Skin epidermis (tissue), 12 donors: ENCODE measurements around the gene PIK3R4.

ENCODE experiments used
- H3K27ac ChIP-seq, 21 experiments: fragments of 200-600 bp; sonication (generic) in 11 of 21; one replicate each; pipeline ENCODE4 v1.5.0; 2020; ENCODE audit warnings: mild to moderate bottlenecking in 3 of 21, inconsistent platforms in 2 of 21, moderate library complexity in 2 of 21
- H3K4me3 ChIP-seq, 7 experiments: fragments of 200-600 bp; sonication (generic) in 2 of 7; one replicate each; pipeline ENCODE4 v1.5.0; 2020; ENCODE audit warnings: inconsistent platforms in 2 of 7, mild to moderate bottlenecking in 2 of 7, moderate library complexity in 1 of 7

The PIK3R4 gene

GRCh38 chr3:130699765-130700164 is 46.9 kb downstream of the PIK3R4 start:
- Histone ChIP-seq H3K27ac (no peak overlapping the region), H3K4me3 (no peak overlapping the region)

- Histone ChIP-seq H3K27ac (no peak overlapping the region), H3K4me3 (no peak overlapping the region)
These were observed 53.3 kb downstream of the PIK3R4 start for GRCh38 chr3:130693314-130693713.

- H3K4me3 ChIP-seq = no peak overlapping the region
- H3K27ac ChIP-seq = no peak overlapping the region
These were observed 54.2 kb downstream of the PIK3R4 start for GRCh38 chr3:130692455-130692854.

- no peak overlapping the region for H3K27ac ChIP-seq
- no peak overlapping the region for H3K4me3 ChIP-seq
These were observed 57.7 kb downstream of the PIK3R4 start for GRCh38 chr3:130688697-130689470.

GRCh38 chr3:130688015-130688688 is 58.5 kb downstream of the PIK3R4 start:
- H3K27ac ChIP-seq = no peak overlapping the region
- H3K4me3 ChIP-seq = no peak overlapping the region

- H3K4me3 ChIP-seq = no peak overlapping the region
- H3K27ac ChIP-seq = no peak overlapping the region
These were observed 59.3 kb downstream of the PIK3R4 start for GRCh38 chr3:130687327-130687726.

GRCh38 chr3:130686833-130687232 is 59.8 kb downstream of the PIK3R4 start:
- H3K27ac ChIP-seq = no peak overlapping the region
- H3K4me3 ChIP-seq = no peak overlapping the region

- Histone ChIP-seq H3K4me3 (no peak overlapping the region), H3K27ac (no peak overlapping the region)
These were observed 64.5 kb downstream of the PIK3R4 start for GRCh38 chr3:130682131-130682530.

- Histone ChIP-seq H3K27ac (no peak overlapping the region), H3K4me3 (no peak overlapping the region)
These were observed 67.4 kb downstream of the PIK3R4 start for GRCh38 chr3:130679218-130679617.

GRCh38 chr3:130677343-130677742 is 69.3 kb downstream of the PIK3R4 start:
- no peak overlapping the region for H3K27ac ChIP-seq
- H3K4me3 ChIP-seq = no peak overlapping the region

- Histone ChIP-seq H3K27ac (no peak overlapping the region), H3K4me3 (no peak overlapping the region)
These were observed 74.9 kb downstream of the PIK3R4 start for GRCh38 chr3:130671545-130672312.

GRCh38 chr3:130669740-130670139 is 76.9 kb downstream of the PIK3R4 start:
- no peak overlapping the region for H3K27ac ChIP-seq

GRCh38 chr3:130663092-130663491 is 83.5 kb downstream of the PIK3R4 start:
- no peak overlapping the region for H3K27ac ChIP-seq
- H3K4me3 ChIP-seq = no peak overlapping the region

More at GRCh38 chr3:130669740-130670139, 76.9 kb downstream of the PIK3R4 start:
- no peak overlapping the region for H3K4me3 ChIP-seq

GRCh38 chr3:130662501-130662996 is 84.1 kb downstream of the PIK3R4 start:
- no peak overlapping the region for H3K27ac ChIP-seq

GRCh38 chr3:130661140-130661891 is 85.3 kb downstream of the PIK3R4 start:
- no peak overlapping the region for H3K27ac ChIP-seq
- H3K4me3 ChIP-seq = no peak overlapping the region

More at GRCh38 chr3:130662501-130662996, 84.1 kb downstream of the PIK3R4 start:
- H3K4me3 ChIP-seq = no peak overlapping the region

- Histone ChIP-seq H3K27ac (no peak overlapping the region), H3K4me3 (no peak overlapping the region)
These were observed 86.7 kb downstream of the PIK3R4 start for GRCh38 chr3:130659911-130660310.

- no peak overlapping the region for H3K27ac ChIP-seq
- no peak overlapping the region for H3K4me3 ChIP-seq
These were observed 88.0 kb downstream of the PIK3R4 start for GRCh38 chr3:130658678-130659077.

GRCh38 chr3:130656627-130657026 is 90.0 kb downstream of the PIK3R4 start:
- no peak overlapping the region for H3K27ac ChIP-seq

GRCh38 chr3:130654921-130655320 is 91.7 kb downstream of the PIK3R4 start:
- H3K4me3 ChIP-seq = no peak overlapping the region
- H3K27ac ChIP-seq = no peak overlapping the region

More at GRCh38 chr3:130656627-130657026, 90.0 kb downstream of the PIK3R4 start:
- no peak overlapping the region for H3K4me3 ChIP-seq

GRCh38 chr3:130654091-130654490 is 92.5 kb downstream of the PIK3R4 start:
- no peak overlapping the region for H3K4me3 ChIP-seq
- H3K27ac ChIP-seq = no peak overlapping the region
